Endothelial cell of umbilical vein (primary cell): Measurements from ENCODE around the gene FAM209A. TPM values are rescaled to one million over a fixed set of nuclear protein-coding genes. Genes with fewer than 3 reads are reported as not detected.

Experiments used
- BruUV-seq: library from RNA; stranded (reverse); fragments of 400-500 nt; replicated peaks from 2 replicates; lab custom pipeline; 2021; lab: Mats Ljungman, UMichigan
- CTCF ChIA-PET: fragments of 300-600, 350-600 bp; sonication (Branson Sonifier 250); formaldehyde crosslinking; loops from one replicate; lab custom pipeline; 2021; ENCODE audit warnings: antibody characterized with exemption, inconsistent platforms; lab: Charles Lee
- POLR2A ChIA-PET: fragments of 300-600, 350-600 bp; sonication (Branson Sonifier 250); formaldehyde crosslinking; loops from one replicate; lab custom pipeline; 2021; ENCODE audit warnings: antibody characterized with exemption, inconsistent platforms; lab: Charles Lee
- DNase-seq: peaks from one replicate; pipeline ENCODE4 v3.0.0-alpha.2; 2011; ENCODE audit warnings: low read depth, low spot score
- FAIRE-seq: peaks from 2 replicates; lab custom pipeline; 2011; peaks lifted over from hg19 to GRCh38; lab: Jason Lieb, UNC
- H2AFZ ChIP-seq: 2 replicates; pipeline ENCODE4 v1.6.0; 2012; ENCODE audit warnings: low read depth, low read length, control low read depth, inconsistent platforms
- H3K27ac ChIP-seq: 2 replicates; pipeline ENCODE4 v1.5.1; 2011; ENCODE audit warnings: low read depth, mild to moderate bottlenecking, control low read depth, low read length, moderate library complexity; ENCODE audit not compliant: insufficient read depth
- H3K27me3 ChIP-seq, 2 experiments: 2 replicates each; pipeline versions ENCODE4 v1.6.0 to v1.6.1; 2011; ENCODE audit warnings: low read length in 2 of 2, mixed read lengths in 1 of 2; ENCODE audit not compliant: control insufficient read depth in 2 of 2, insufficient read depth in 2 of 2
- H3K36me3 ChIP-seq, 2 experiments: 2 replicates in 1 of 2; 3 replicates in 1 of 2; pipeline ENCODE4 v1.5.1; 2011; ENCODE audit warnings: low read length in 2 of 2, mild to moderate bottlenecking in 1 of 2, moderate library complexity in 1 of 2; ENCODE audit not compliant: control insufficient read depth in 2 of 2, insufficient read depth in 2 of 2; ENCODE audit errors: extremely low read depth in 1 of 2
- H3K4me1 ChIP-seq: 3 replicates; pipeline ENCODE4 v1.5.1; 2011; ENCODE audit warnings: mild to moderate bottlenecking, low read length; ENCODE audit not compliant: control insufficient read depth, insufficient read depth; ENCODE audit errors: extremely low read depth
- H3K4me2 ChIP-seq: 2 replicates; pipeline ENCODE4 v1.6.1; 2011; ENCODE audit warnings: low read length, control low read depth, mixed read lengths; ENCODE audit not compliant: insufficient read depth
- H3K4me3 ChIP-seq, 3 experiments: fragments of 200-600 bp in 1 of 3; sonication (generic), shearing (Covaris generic) in 1 of 3; replicated peaks in 1 of 3; 2 replicates each; pipeline ENCODE4 v1.5.1; 2011 to 2016; ENCODE audit warnings: control low read depth in 3 of 3, low read length in 3 of 3, mild to moderate bottlenecking in 2 of 3, inconsistent platforms in 1 of 3, low read depth in 1 of 3, moderate library complexity in 1 of 3; ENCODE audit not compliant: insufficient read depth in 1 of 3
- H3K79me2 ChIP-seq: 2 replicates; pipeline ENCODE4 v1.6.0; 2012; ENCODE audit warnings: low read length, inconsistent platforms; ENCODE audit not compliant: control insufficient read depth, insufficient read depth
- H3K9ac ChIP-seq: replicated peaks from 2 replicates; pipeline ENCODE3; 2011; ENCODE audit warnings: low read length, control low read depth; ENCODE audit not compliant: insufficient read depth; ENCODE audit errors: extremely low read depth
- H3K9me1 ChIP-seq: replicated peaks from 3 replicates; pipeline ENCODE4 v1.6.0; 2011; ENCODE audit warnings: mild to moderate bottlenecking, low read length; ENCODE audit not compliant: control insufficient read depth, insufficient read depth; ENCODE audit errors: extremely low read depth
- H3K9me3 ChIP-seq: replicated peaks from 2 replicates; pipeline ENCODE4 v1.5.1; 2012; ENCODE audit warnings: low read length, inconsistent platforms; ENCODE audit not compliant: control insufficient read depth, insufficient read depth
- H4K20me1 ChIP-seq: replicated peaks from 2 replicates; pipeline ENCODE3; 2011; ENCODE audit warnings: mild to moderate bottlenecking, low read length; ENCODE audit not compliant: control insufficient read depth, insufficient read depth; ENCODE audit errors: extremely low read depth
- FOS ChIP-seq: IDR thresholded peaks from 2 replicates; pipeline ENCODE4 v1.6.1; 2011; ENCODE audit warnings: mild to moderate bottlenecking, low read length, moderate library complexity, borderline replicate concordance; ENCODE audit not compliant: insufficient read depth
- GATA2 ChIP-seq: IDR thresholded peaks from 2 replicates; pipeline ENCODE4 v1.7.0; 2011; ENCODE audit warnings: low read depth, mild to moderate bottlenecking, moderate library complexity, mixed read lengths, low read length; ENCODE audit not compliant: insufficient read length, insufficient read depth
- JUN ChIP-seq: IDR thresholded peaks from 2 replicates; pipeline ENCODE4 v1.6.1; 2011; ENCODE audit warnings: borderline replicate concordance, low read depth; ENCODE audit not compliant: insufficient read length, insufficient read depth
- POLR2AphosphoS5 ChIP-seq: IDR thresholded peaks from 2 replicates; pipeline ENCODE4 v1.6.1; 2012; ENCODE audit warnings: low read depth, mild to moderate bottlenecking, control low read depth, low read length, moderate library complexity; ENCODE audit not compliant: insufficient read depth
- dilution Hi-C: fragments of 300-500 bp; cut with MboI; formaldehyde crosslinking; loops from one replicate; pipeline ENCODE4 v1.15.0; 2019; ENCODE audit warnings: low sequenced_read_pairs; ENCODE audit not compliant: extremely low pct_ligation_motif_present
- intact Hi-C: fragments of 100-400 bp; cut with micrococcal nuclease; formaldehyde crosslinking; loops from one replicate; pipeline ENCODE4 v1.10.0; 2022
- polyA plus RNA-seq, 4 experiments: library from polyadenylated mRNA; depleted of rRNA in 3 of 4; stranded (reverse) in 3 of 4; unstranded in 1 of 4; fragments of >200 nt; gene quantifications; 2 replicates each; pipeline versions ENCODE4 v1.2.1 to v1.2.3, GENCODE V29; 2011 to 2012; ENCODE audit warnings: missing spikeins in 1 of 4
- total RNA-seq: library from RNA; stranded (reverse); gene quantifications from 2 replicates; pipeline ENCODE4 v1.2.3, GENCODE V29; 2021
- TF ChIP-seq, protein P1 (sequence below): IDR thresholded peaks from 2 replicates; pipeline ENCODE4 v1.6.1; 2011; ENCODE audit not compliant: insufficient read depth, insufficient read length

The FAM209A gene
- total and polyA plus RNA-seq, 2 donors (not counting 3 experiments of a cell fraction or from before 2014, with no cell fraction given), result 0.37 to 0.49 TPM

DNA sequence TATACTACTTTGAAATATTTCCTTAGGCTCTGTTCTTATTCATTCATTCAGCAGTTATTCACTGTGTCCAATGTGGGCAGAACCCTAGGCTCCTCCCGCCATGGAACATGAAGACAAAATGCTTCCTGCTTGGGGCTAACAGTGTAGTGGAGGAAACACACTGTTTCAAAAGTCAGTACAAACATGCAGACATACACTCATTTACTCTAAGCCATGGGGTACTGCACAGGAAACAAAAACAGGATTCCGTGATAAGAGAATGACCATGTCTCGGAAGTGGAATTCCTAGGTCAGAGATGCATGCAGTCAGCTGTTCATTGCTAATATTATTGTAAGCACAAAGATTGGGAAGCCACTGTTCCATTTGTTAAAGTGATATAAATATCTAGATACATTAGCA is 18.4 kb upstream of the FAM209A start:
- no peak overlapping the region for H2AFZ ChIP-seq
- dilution Hi-C loops (no loop called here), intact Hi-C loops (no loop called here)
- H3K4me1 ChIP-seq, result peaks cover 10% of the 10 kb centered on the region
- H3K27me3 ChIP-seq, result no peaks in the 10 kb centered on the region
- CTCF ChIA-PET, result interaction anchor here (0.6 to 1.2 kb wide), 4 partner anchors 10 to 147 kb away, joined by 3 read pairs; partner anchors contain the start of genes CASS4 and FAM210B
- peak; percentile 96 for FAIRE-seq
- no peak overlapping the region for H3K4me3 ChIP-seq
- no peak overlapping the region for H3K9ac ChIP-seq
- H3K9me3 ChIP-seq, result no peaks in the 10 kb centered on the region
- TF ChIP-seq FOS, result no peak
- TF ChIP-seq GATA2, result peak; percentile 58
- TF ChIP-seq POLR2AphosphoS5, result peak; percentile 74
- TF ChIP-seq, protein P1, sequence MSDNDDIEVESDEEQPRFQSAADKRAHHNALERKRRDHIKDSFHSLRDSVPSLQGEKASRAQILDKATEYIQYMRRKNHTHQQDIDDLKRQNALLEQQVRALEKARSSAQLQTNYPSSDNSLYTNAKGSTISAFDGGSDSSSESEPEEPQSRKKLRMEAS, result no peak
- H3K36me3 ChIP-seq, result no peaks in the 10 kb centered on the region
- POLR2A ChIA-PET, result no interaction called here
- peaks cover 3% of the 10 kb centered on the region for H3K79me2 ChIP-seq
- H3K27ac ChIP-seq, result no peak overlapping the region
- no peaks in the 10 kb centered on the region for H3K9me1 ChIP-seq
- BruUV-seq, result no TSS peak
- no peaks in the 10 kb centered on the region for H4K20me1 ChIP-seq
- H3K4me2 ChIP-seq, result peak overlapping the region; percentile 42
- DNase-seq, result peak; percentile 75

DNA sequence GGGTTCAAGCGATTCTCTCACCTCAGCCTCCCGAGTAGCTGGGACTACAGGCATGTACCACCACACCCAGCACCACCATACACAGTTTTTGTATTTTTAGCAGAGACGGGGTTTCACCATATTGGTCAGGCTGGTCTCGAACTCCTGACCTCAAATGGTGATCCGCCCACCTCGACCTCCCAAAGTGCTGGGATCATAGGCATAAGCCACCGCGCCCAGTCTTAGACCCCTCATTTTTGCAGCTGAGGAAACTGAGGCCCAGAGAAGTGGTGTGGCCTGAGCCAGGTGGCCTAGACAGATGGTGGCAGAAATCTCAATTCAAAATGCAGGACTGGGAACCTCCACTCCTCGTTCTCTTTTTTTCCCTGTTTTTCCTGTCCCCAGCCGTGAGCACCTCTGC is 12.6 kb upstream of the FAM209A start:
- ChIA-PET POLR2A (no interaction called here), CTCF (no interaction called here)
- Histone ChIP-seq H4K20me1 (no peaks in the 10 kb centered on the region), H3K4me2 (no peak overlapping the region), H3K9me1 (no peaks in the 10 kb centered on the region), H3K9ac (no peak overlapping the region), H2AFZ (no peak overlapping the region), H3K4me3 (no peak overlapping the region), H3K79me2 (peaks cover 3% of the 10 kb centered on the region), H3K27me3 (no peaks in the 10 kb centered on the region), H3K36me3 (peaks cover 4 to 11% of the 10 kb centered on the region in 2 experiments), H3K9me3 (no peaks in the 10 kb centered on the region), H3K27ac (no peak overlapping the region), H3K4me1 (no peaks in the 10 kb centered on the region)
- BruUV-seq, result no TSS peak
- intact Hi-C loops (no loop called here), dilution Hi-C loops (no loop called here)
- FAIRE-seq, result no peak
- TF ChIP-seq JUN, result no peak
- no peak for DNase-seq
